HG03342 (cell line): ENCODE measurements around the gene CDK17.

Experiments used
- ATAC-seq: cut with Tn5 transposase; IDR thresholded peaks from one replicate; pipeline ENCODE4 v1.9.1; 2021; ENCODE audit warnings: mild to moderate bottlenecking, moderate library complexity; ENCODE audit not compliant: unreplicated experiment

Gene CDK17

GRCh38 chr12:96274331-96274730, 125.9 kb downstream of the CDK17 start:
- no peak for ATAC-seq

- ATAC-seq, result no peak
Observed at GRCh38 chr12:96271469-96272199, 128.6 kb downstream of the CDK17 start.

- no peak for ATAC-seq
Observed at GRCh38 chr12:96266238-96266637, 134.0 kb downstream of the CDK17 start.

GRCh38 chr12:96265836-96266235, 134.4 kb downstream of the CDK17 start:
- ATAC-seq, result no peak

GRCh38 chr12:96265400-96265799, 134.8 kb downstream of the CDK17 start:
- ATAC-seq, result no peak

GRCh38 chr12:96263449-96263902, 136.8 kb downstream of the CDK17 start:
- ATAC-seq, result no peak

- no peak for ATAC-seq
Observed at GRCh38 chr12:96261557-96261956, 138.7 kb downstream of the CDK17 start.

GRCh38 chr12:96260644-96261043, 139.6 kb downstream of the CDK17 start:
- ATAC-seq, result no peak

GRCh38 chr12:96260231-96260630, 140.0 kb downstream of the CDK17 start:
- no peak for ATAC-seq

GRCh38 chr12:96258104-96258961, 141.9 kb downstream of the CDK17 start:
- ATAC-seq, result no peak

- ATAC-seq, result no peak
Observed at GRCh38 chr12:96257550-96258103, 142.6 kb downstream of the CDK17 start.

GRCh38 chr12:96256672-96257361, 143.4 kb downstream of the CDK17 start:
- no peak for ATAC-seq

- ATAC-seq, result no peak
Observed at GRCh38 chr12:96255077-96255476, 145.2 kb downstream of the CDK17 start.

GRCh38 chr12:96250119-96250685, 150.0 kb downstream of the CDK17 start:
- no peak for ATAC-seq

GRCh38 chr12:96249196-96250118, 150.8 kb downstream of the CDK17 start:
- ATAC-seq, result no peak

GRCh38 chr12:96248136-96248931, 151.9 kb downstream of the CDK17 start:
- no peak for ATAC-seq

GRCh38 chr12:96247563-96247962, 152.7 kb downstream of the CDK17 start:
- ATAC-seq, result no peak

- no peak for ATAC-seq
Observed at GRCh38 chr12:96246926-96247505, 153.2 kb downstream of the CDK17 start.

- ATAC-seq, result no peak
Observed at GRCh38 chr12:96244826-96245225, 155.4 kb downstream of the CDK17 start.
